Transverse colon (tissue), 4 donors: ENCODE data around the gene PTPRJ.

ENCODE experiments used
- EP300 ChIP-seq: sonication (generic); formaldehyde crosslinking; IDR thresholded peaks from one replicate; pipeline ENCODE4 v1.6.1; 2017; ENCODE audit warnings: antibody characterized with exemption, low read depth
- POLR2A ChIP-seq: fragments of 450-650 bp; IDR thresholded peaks from one replicate; pipeline ENCODE4 v1.6.1; 2016; ENCODE audit warnings: antibody characterized with exemption, mild to moderate bottlenecking, moderate library complexity
- POLR2AphosphoS5 ChIP-seq, 3 donors: sonication (generic); formaldehyde crosslinking; IDR thresholded peaks; one replicate each; pipeline ENCODE4 v1.6.1; 2016; ENCODE audit warnings: antibody characterized with exemption in 3 of 3
- TF ChIP-seq, protein P1 (sequence below), 5 experiments: fragments of 200-600 bp in 3 of 5; fragments of 450-650 bp in 2 of 5; sonication (generic) in 3 of 5; IDR thresholded peaks; 1 replicate in 2 of 5; 2 replicates in 3 of 5; pipeline ENCODE4 v1.5.1; 2016 to 2017; ENCODE audit warnings: antibody characterized with exemption in 5 of 5, inconsistent platforms in 3 of 5, mild to moderate bottlenecking in 2 of 5, moderate library complexity in 1 of 5

GRCh38 chr11:48093323-48093722 lies 113.0 kb downstream of the PTPRJ start:
- TF ChIP-seq, protein P1, sequence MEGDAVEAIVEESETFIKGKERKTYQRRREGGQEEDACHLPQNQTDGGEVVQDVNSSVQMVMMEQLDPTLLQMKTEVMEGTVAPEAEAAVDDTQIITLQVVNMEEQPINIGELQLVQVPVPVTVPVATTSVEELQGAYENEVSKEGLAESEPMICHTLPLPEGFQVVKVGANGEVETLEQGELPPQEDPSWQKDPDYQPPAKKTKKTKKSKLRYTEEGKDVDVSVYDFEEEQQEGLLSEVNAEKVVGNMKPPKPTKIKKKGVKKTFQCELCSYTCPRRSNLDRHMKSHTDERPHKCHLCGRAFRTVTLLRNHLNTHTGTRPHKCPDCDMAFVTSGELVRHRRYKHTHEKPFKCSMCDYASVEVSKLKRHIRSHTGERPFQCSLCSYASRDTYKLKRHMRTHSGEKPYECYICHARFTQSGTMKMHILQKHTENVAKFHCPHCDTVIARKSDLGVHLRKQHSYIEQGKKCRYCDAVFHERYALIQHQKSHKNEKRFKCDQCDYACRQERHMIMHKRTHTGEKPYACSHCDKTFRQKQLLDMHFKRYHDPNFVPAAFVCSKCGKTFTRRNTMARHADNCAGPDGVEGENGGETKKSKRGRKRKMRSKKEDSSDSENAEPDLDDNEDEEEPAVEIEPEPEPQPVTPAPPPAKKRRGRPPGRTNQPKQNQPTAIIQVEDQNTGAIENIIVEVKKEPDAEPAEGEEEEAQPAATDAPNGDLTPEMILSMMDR (IDR thresholded peaks at IDR 0.05): no peak
- no peak for TF ChIP-seq EP300
- no peak for TF ChIP-seq POLR2A
- no peak for TF ChIP-seq POLR2AphosphoS5 (IDR thresholded peaks at IDR 0.05)
